MM.1S (cell line): ENCODE results near the gene CAPN9.

ENCODE experiments used
- DNase-seq: peaks from one replicate; pipeline ENCODE4 v3.0.0-alpha.2; 2015
- H2AFZ ChIP-seq: fragments of 300-600 bp; sonication (generic); 2 replicates; pipeline ENCODE4 v1.6.0; 2016; ENCODE audit warnings: antibody characterized with exemption, low read length
- H3F3A ChIP-seq: fragments of 300-600 bp; sonication (generic); 2 replicates; pipeline ENCODE4 v1.6.1; 2016; ENCODE audit warnings: mild to moderate bottlenecking, antibody characterized with exemption, low read length, moderate library complexity, mixed read lengths; ENCODE audit not compliant: insufficient read depth
- H3K27ac ChIP-seq: fragments of 300-600 bp; sonication (generic); 2 replicates; pipeline ENCODE4 v1.5.1; 2016; ENCODE audit warnings: mild to moderate bottlenecking, low read length
- H3K27me3 ChIP-seq: fragments of 300-600 bp; sonication (generic); replicated peaks from 2 replicates; pipeline ENCODE4 v1.6.0; 2016; ENCODE audit warnings: low read length; ENCODE audit not compliant: insufficient read depth
- H3K36me3 ChIP-seq: fragments of 300-600 bp; sonication (generic); replicated peaks from 2 replicates; pipeline ENCODE4 v1.6.1; 2016; ENCODE audit warnings: mild to moderate bottlenecking, low read length, mixed read lengths; ENCODE audit not compliant: insufficient read depth
- H3K4me1 ChIP-seq: fragments of 300-600 bp; sonication (generic); 2 replicates; pipeline ENCODE4 v1.6.1; 2016; ENCODE audit warnings: low read length, mixed read lengths
- H3K4me2 ChIP-seq: fragments of 300-600 bp; sonication (generic); 2 replicates; pipeline ENCODE4 v1.6.0; 2016; ENCODE audit warnings: low read depth, low read length
- H3K4me3 ChIP-seq: fragments of 300-600 bp; sonication (generic); 2 replicates; pipeline ENCODE4 v1.5.1; 2016; ENCODE audit warnings: low read length, mixed read lengths
- H3K79me2 ChIP-seq: fragments of 300-600 bp; sonication (generic); 2 replicates; pipeline ENCODE4 v1.6.1; 2016; ENCODE audit warnings: mixed run types, low read length, mixed read lengths
- H3K9ac ChIP-seq: fragments of 300-600 bp; sonication (generic); 2 replicates; pipeline ENCODE4 v1.6.1; 2016; ENCODE audit warnings: low read length, mixed read lengths
- H3K9me2 ChIP-seq: fragments of 300-600 bp; sonication (generic); replicated peaks from 2 replicates; pipeline ENCODE4 v1.6.1; 2016; ENCODE audit warnings: mild to moderate bottlenecking, low read length, mixed read lengths; ENCODE audit not compliant: insufficient read depth
- H3K9me3 ChIP-seq: fragments of 300-600 bp; sonication (generic); replicated peaks from 2 replicates; pipeline ENCODE4 v1.6.1; 2016; ENCODE audit warnings: mild to moderate bottlenecking, low read length, mixed read lengths; ENCODE audit not compliant: insufficient read depth
- H4K20me1 ChIP-seq: fragments of 300-600 bp; sonication (generic); 2 replicates; pipeline ENCODE4 v1.6.1; 2016; ENCODE audit warnings: mild to moderate bottlenecking, low read length, moderate library complexity, mixed read lengths; ENCODE audit not compliant: insufficient read depth
- EZH2 ChIP-seq: fragments of 300-600 bp; sonication (generic); optimal IDR thresholded peaks from 2 replicates; pipeline ENCODE3; 2017; ENCODE audit warnings: low read depth, mild to moderate bottlenecking, antibody characterized with exemption, low read length, mixed read lengths
- EZH2phosphoT487 ChIP-seq: fragments of 300-600 bp; sonication (generic); IDR thresholded peaks from 2 replicates; pipeline ENCODE4 v1.6.1; 2018; ENCODE audit warnings: antibody characterized with exemption, low read length
- TF ChIP-seq, protein P1 (sequence below): fragments of 300-600 bp; sonication (generic); IDR thresholded peaks from 2 replicates; pipeline ENCODE4 v1.5.1; 2016; ENCODE audit warnings: antibody characterized with exemption, low read length, mixed read lengths

CAPN9 gene

DNA sequence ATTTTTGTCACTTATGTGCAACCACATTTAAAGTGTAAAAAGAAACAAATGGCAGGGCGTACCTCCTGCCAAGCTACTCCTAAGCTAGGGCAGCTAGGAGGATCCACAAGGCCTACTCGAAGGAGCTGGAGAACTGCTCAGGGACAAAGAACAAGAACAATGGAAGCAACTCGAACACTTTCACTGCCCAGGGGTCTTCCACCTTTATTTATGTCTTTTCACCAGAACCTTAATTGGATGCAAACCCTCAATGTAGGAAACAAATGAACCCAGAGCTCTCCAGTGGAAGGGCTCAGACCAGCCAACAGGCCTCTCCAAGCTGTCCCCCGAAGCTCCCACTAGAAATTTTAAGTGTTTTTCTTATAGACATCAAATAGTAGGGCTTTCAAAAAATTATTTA lies 81.2 kb downstream of the CAPN9 start:
- no peaks in the 10 kb centered on the region for H3K9me3 ChIP-seq
- H3K9ac ChIP-seq, result no peak overlapping the region
- no peak overlapping the region for H3K4me2 ChIP-seq
- H4K20me1 ChIP-seq, result no peaks in the 10 kb centered on the region
- no peaks in the 10 kb centered on the region for H3K36me3 ChIP-seq
- H3K27me3 ChIP-seq, result no peaks in the 10 kb centered on the region
- no peaks in the 10 kb centered on the region for H3K79me2 ChIP-seq
- no peak overlapping the region for H3K27ac ChIP-seq
- H3K4me3 ChIP-seq, result no peak overlapping the region
- no peak for TF ChIP-seq EZH2phosphoT487
- TF ChIP-seq EZH2, result no peak
- TF ChIP-seq, protein P1, sequence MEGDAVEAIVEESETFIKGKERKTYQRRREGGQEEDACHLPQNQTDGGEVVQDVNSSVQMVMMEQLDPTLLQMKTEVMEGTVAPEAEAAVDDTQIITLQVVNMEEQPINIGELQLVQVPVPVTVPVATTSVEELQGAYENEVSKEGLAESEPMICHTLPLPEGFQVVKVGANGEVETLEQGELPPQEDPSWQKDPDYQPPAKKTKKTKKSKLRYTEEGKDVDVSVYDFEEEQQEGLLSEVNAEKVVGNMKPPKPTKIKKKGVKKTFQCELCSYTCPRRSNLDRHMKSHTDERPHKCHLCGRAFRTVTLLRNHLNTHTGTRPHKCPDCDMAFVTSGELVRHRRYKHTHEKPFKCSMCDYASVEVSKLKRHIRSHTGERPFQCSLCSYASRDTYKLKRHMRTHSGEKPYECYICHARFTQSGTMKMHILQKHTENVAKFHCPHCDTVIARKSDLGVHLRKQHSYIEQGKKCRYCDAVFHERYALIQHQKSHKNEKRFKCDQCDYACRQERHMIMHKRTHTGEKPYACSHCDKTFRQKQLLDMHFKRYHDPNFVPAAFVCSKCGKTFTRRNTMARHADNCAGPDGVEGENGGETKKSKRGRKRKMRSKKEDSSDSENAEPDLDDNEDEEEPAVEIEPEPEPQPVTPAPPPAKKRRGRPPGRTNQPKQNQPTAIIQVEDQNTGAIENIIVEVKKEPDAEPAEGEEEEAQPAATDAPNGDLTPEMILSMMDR, result no peak
- H3K4me1 ChIP-seq, result peaks cover 16% of the 10 kb centered on the region
- H3K9me2 ChIP-seq, result no peaks in the 10 kb centered on the region
- no peaks in the 10 kb centered on the region for H3F3A ChIP-seq
- H2AFZ ChIP-seq, result no peak overlapping the region
- no peak for DNase-seq

DNA sequence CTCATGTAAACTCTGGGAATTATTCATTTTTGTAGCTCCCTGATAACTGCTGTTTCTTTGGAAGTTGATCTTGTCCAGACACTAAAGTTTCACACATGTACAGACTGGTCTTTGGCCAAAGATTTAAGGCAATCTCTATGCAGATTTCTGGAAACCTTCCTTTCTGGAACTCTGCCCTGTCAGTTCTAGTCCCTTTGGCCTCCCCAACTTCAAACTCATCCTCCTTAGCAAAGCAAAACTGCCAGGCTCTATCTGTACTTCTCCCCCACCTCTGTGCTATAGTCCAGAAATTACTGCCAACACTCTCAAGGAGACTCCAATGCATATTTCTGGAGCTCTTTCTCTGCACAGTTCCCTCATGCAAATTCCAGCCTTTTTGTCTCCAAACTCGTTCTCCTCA lies 84.6 kb downstream of the CAPN9 start:
- Histone ChIP-seq H3K4me1 (peaks cover 11% of the 10 kb centered on the region), H2AFZ (no peak overlapping the region), H3K79me2 (no peaks in the 10 kb centered on the region), H3K9me3 (no peaks in the 10 kb centered on the region), H3K4me2 (no peak overlapping the region), H3K9me2 (no peaks in the 10 kb centered on the region), H3F3A (peaks cover 10% of the 10 kb centered on the region), H3K27me3 (no peaks in the 10 kb centered on the region), H3K9ac (no peak overlapping the region), H3K4me3 (no peak overlapping the region), H3K36me3 (no peaks in the 10 kb centered on the region), H3K27ac (no peak overlapping the region), H4K20me1 (no peaks in the 10 kb centered on the region)
- DNase-seq, result no peak
- TF ChIP-seq EZH2phosphoT487 (no peak), EZH2 (no peak)
- TF ChIP-seq, protein P1, result no peak

- H3K9me2 ChIP-seq, result no peaks in the 10 kb centered on the region
- no peaks in the 10 kb centered on the region for H3K27me3 ChIP-seq
- DNase-seq, result no peak
- no peaks in the 10 kb centered on the region for H3K36me3 ChIP-seq
- TF ChIP-seq EZH2phosphoT487 (no peak), EZH2 (no peak)
- TF ChIP-seq, protein P1, result no peak
- no peaks in the 10 kb centered on the region for H3K9me3 ChIP-seq
- H3K79me2 ChIP-seq, result no peaks in the 10 kb centered on the region
- no peak overlapping the region for H3K4me3 ChIP-seq
- H4K20me1 ChIP-seq, result no peaks in the 10 kb centered on the region
- H3F3A ChIP-seq, result peaks cover 16% of the 10 kb centered on the region
- no peak overlapping the region for H2AFZ ChIP-seq
- H3K4me1 ChIP-seq, result peaks cover 18% of the 10 kb centered on the region
- H3K27ac ChIP-seq, result no peak overlapping the region
- no peak overlapping the region for H3K4me2 ChIP-seq
- H3K9ac ChIP-seq, result no peak overlapping the region
These were observed 85.3 kb downstream of the CAPN9 start for GRCh38 chr1:230832476-230832875.
